ENCODE data around the gene CDC27. TPM values are rescaled to one million over a fixed set of nuclear protein-coding genes. Genes with fewer than 3 reads are reported as not detected.
"Not testable (repeated sequence)": the region's sequence is repeated elsewhere in the genome, so short reads cannot be mapped to it uniquely, and the experiment has no call there.

CDC27 gene
- total and polyA plus RNA-seq, 2 donors (not counting 1 experiment from before 2014, with no cell fraction given): 20.5 to 90.7 TPM

- Mint-ChIP-seq H3K9me3 (ENCODE audit: insufficient read depth) (no peaks in the 10 kb centered on the region), H3K27me3 (no peaks in the 10 kb centered on the region), H3K27ac (no peak overlapping the region), H3K4me1 (peaks cover 24% of the 10 kb centered on the region), H3K4me3 (no peak overlapping the region)
- ChIA-PET POLR2A (no interaction called here), CTCF (interaction anchor here (0.5 to 1.6 kb wide), 4 partner anchors 9 to 252 kb away, joined by 3 to 6 read pairs (median 4); no protein-coding TSS in a partner anchor)
- intact Hi-C loops (cut with micrococcal nuclease): loop anchor here (5.0 kb wide), 1 partner anchor 38 kb away; the partner anchor contains the start of gene CDC27
- Histone ChIP-seq H3K27ac (ENCODE audit: low read length in 2 of 2) (no peak overlapping the region), H3K9me3 (ENCODE audit: control extremely low read depth in 1 of 3, control insufficient read depth in 2 of 3, insufficient read depth in 1 of 3, low read length in 2 of 3) (peaks cover 0 to 14% (median 0%) of the 10 kb centered on the region in 3 donors), H2AFZ (ENCODE audit: insufficient read depth, low read depth, low read length, poor library complexity, severe bottlenecking) (no peak overlapping the region), H3K9ac (ENCODE audit: low read length) (no peak overlapping the region), H3K36me3 (replicated peaks in 1 of 2; ENCODE audit: control extremely low read depth in 1 of 2, control insufficient read depth in 1 of 2, extremely low read depth in 1 of 2, insufficient read depth in 2 of 2, low read length in 1 of 2) (no peaks in the 10 kb centered on the region), H3K4me2 (replicated peaks; ENCODE audit: low read depth, low read length, poor library complexity, severe bottlenecking) (no peak overlapping the region), H3K27me3 (replicated peaks in 1 of 4; ENCODE audit: control extremely low read depth in 1 of 4, control insufficient read depth in 3 of 4, insufficient read depth in 4 of 4, low read length in 3 of 4) (no peaks in the 10 kb centered on the region), H4K20me1 (ENCODE audit: control insufficient read depth, insufficient read depth, low read length, poor library complexity, severe bottlenecking) (no peaks in the 10 kb centered on the region), H3K79me2 (ENCODE audit: control insufficient read depth, insufficient read depth, low read length) (no peaks in the 10 kb centered on the region), H3K4me3 (ENCODE audit: control extremely low read depth in 1 of 5, extremely low read depth in 1 of 5, insufficient read depth in 1 of 5, low read depth in 2 of 5, low read length in 4 of 5) (no peak overlapping the region), H3K4me1 (ENCODE audit: control insufficient read depth in 2 of 2, insufficient read depth in 2 of 2, low read length in 2 of 2) (peaks cover 26 to 27% of the 10 kb centered on the region in 2 donors)
- ATAC-seq (ENCODE audit: low read depth): no peak
- DNase-seq: no peak
- WGBS (ENCODE audit: insufficient coverage): 91% methylated on average over 1 of the region's 1 CpG
- TF ChIP-seq EZH2 (IDR thresholded peaks at IDR 0.05; ENCODE audit: borderline replicate concordance, insufficient read depth, low read depth, low read length, poor library complexity, severe bottlenecking): no peak
- no peak for TF ChIP-seq CTCF (IDR thresholded peaks at IDR 0.05)
Measured at GRCh38 chr17:47224966-47225365, 35.9 kb upstream of the CDC27 start.

GRCh38 chr17:47224077-47224476 is 35.0 kb upstream of the CDC27 start:
- H3K4me1 Mint-ChIP-seq: peaks cover 25% of the 10 kb centered on the region
- H3K27me3 Mint-ChIP-seq; H3K9ac ChIP-seq (ENCODE audit: low read length); H3K36me3 ChIP-seq (replicated peaks in 1 of 2; ENCODE audit: control extremely low read depth in 1 of 2, control insufficient read depth in 1 of 2, extremely low read depth in 1 of 2, insufficient read depth in 2 of 2, low read length in 1 of 2); H3K27me3 ChIP-seq (replicated peaks in 1 of 4; ENCODE audit: control extremely low read depth in 1 of 4, control insufficient read depth in 3 of 4, insufficient read depth in 4 of 4, low read length in 3 of 4); H3K27ac Mint-ChIP-seq; H3K4me3 Mint-ChIP-seq; H3K79me2 ChIP-seq (ENCODE audit: control insufficient read depth, insufficient read depth, low read length); CTCF ChIA-PET; POLR2A ChIA-PET; H3K4me2 ChIP-seq (replicated peaks; ENCODE audit: low read depth, low read length, poor library complexity, severe bottlenecking); H4K20me1 ChIP-seq (ENCODE audit: control insufficient read depth, insufficient read depth, low read length, poor library complexity, severe bottlenecking); H3K4me3 ChIP-seq (ENCODE audit: control extremely low read depth in 1 of 5, extremely low read depth in 1 of 5, insufficient read depth in 1 of 5, low read depth in 2 of 5, low read length in 4 of 5); DNase-seq; H3K9me3 Mint-ChIP-seq (ENCODE audit: insufficient read depth); H2AFZ ChIP-seq (ENCODE audit: insufficient read depth, low read depth, low read length, poor library complexity, severe bottlenecking); ATAC-seq (ENCODE audit: low read depth); H3K27ac ChIP-seq (ENCODE audit: low read length in 2 of 2): not testable (repeated sequence)
- Histone ChIP-seq H3K4me1 (ENCODE audit: control insufficient read depth in 2 of 2, insufficient read depth in 2 of 2, low read length in 2 of 2) (peaks cover 28 to 29% of the 10 kb centered on the region in 2 donors), H3K9me3 (ENCODE audit: control extremely low read depth in 1 of 3, control insufficient read depth in 2 of 3, insufficient read depth in 1 of 3, low read length in 2 of 3) (peaks cover 0 to 14% (median 0%) of the 10 kb centered on the region in 3 donors)
- 100% methylated on average over 1 of the region's 2 CpGs for WGBS (ENCODE audit: insufficient coverage)
- intact Hi-C loops (cut with micrococcal nuclease): loop anchor here (5.0 kb wide), 1 partner anchor 37 kb away; the partner anchor contains the start of gene CDC27

Measured in B cell (primary cell).